Measurements from ENCODE around the gene ASB8. TPM values are rescaled to one million over a fixed set of nuclear protein-coding genes. Genes with fewer than 3 reads are reported as not detected.

The ASB8 gene
- total RNA-seq, 4 donors from 2014 or later = 32.1 to 40.9 (median 36.2) TPM

- Histone ChIP-seq H3K27me3 (no peaks in the 10 kb centered on the region), H3K36me3 (peaks cover 54 to 100% (median 96%) of the 10 kb centered on the region in 4 donors), H3K4me3 (no peak overlapping the region), H3K27ac (replicated peaks in 1 of 4) (no peak overlapping the region), H3K4me1 (no peaks in the 10 kb centered on the region), H3K9me3 (no peaks in the 10 kb centered on the region)
- no peak for DNase-seq (ENCODE audit: extremely low spot score)
- no peak for TF ChIP-seq POLR2AphosphoS5 (IDR thresholded peaks at IDR 0.05)
- TF ChIP-seq EP300 (IDR thresholded peaks at IDR 0.05) = no peak
- TF ChIP-seq CTCF (IDR thresholded peaks at IDR 0.05) = no peak
- no peak for TF ChIP-seq POLR2A (IDR thresholded peaks at IDR 0.05; ENCODE audit: low read depth)
- WGBS = 88% methylated on average over 2 of the region's 2 CpGs
- intact Hi-C loops (cut with DNase I) = no loop called here
Measured at GRCh38 chr12:48143898-48144297, 13.4 kb downstream of the ASB8 start.

DNA sequence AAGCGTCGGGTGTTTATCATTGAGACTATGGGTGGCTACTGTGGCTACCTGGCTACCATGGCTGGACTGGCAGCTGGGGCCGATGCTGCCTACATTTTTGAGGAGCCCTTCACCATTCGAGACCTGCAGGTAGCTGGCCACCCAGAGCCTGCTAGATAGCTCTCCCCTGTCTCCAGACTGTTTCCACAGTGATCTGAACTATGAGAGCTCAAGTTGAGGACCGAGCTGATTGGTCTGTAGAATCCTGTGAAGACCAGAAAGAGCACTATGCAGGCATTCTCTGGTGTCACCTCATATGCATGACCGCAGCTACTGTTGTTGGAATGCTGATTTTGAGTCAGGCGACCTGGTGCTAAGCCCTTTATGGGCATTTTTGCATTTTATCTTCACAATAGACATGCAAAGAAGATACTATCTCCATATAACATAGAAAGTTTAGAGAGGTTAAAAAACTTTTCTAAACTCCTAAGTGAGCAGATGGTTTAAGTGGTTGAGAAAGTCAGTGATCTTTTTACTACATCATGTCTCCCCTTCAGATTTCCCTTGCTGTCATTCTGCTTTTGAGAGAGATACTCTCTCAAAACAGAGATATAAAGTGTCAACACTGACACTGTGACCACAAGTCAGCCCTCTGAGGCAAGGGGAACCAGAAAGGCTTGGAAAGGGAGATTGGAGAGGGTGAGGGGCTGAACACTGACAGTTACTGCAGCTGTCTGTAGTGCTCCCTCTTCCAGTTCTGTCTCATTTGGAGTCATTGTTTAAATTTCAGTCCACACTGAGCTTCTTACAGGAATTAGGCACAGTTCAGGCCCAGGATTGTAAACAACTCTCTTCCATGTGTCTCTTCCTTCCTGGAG lies 14.3 kb downstream of the ASB8 start:
- Histone ChIP-seq H3K27me3 (no peaks in the 10 kb centered on the region), H3K9me3 (no peaks in the 10 kb centered on the region), H3K36me3 (peaks cover 52 to 100% (median 98%) of the 10 kb centered on the region in 4 donors), H3K4me1 (no peaks in the 10 kb centered on the region), H3K4me3 (no peak overlapping the region), H3K27ac (replicated peaks in 1 of 4) (no peak overlapping the region)
- no peak for DNase-seq (ENCODE audit: extremely low spot score)
- intact Hi-C loops (cut with DNase I) = no loop called here
- 76% methylated on average over 6 of the region's 7 CpGs for WGBS
- TF ChIP-seq EP300 (IDR thresholded peaks at IDR 0.05) = no peak
- no peak for TF ChIP-seq POLR2A (IDR thresholded peaks at IDR 0.05; ENCODE audit: low read depth)
- TF ChIP-seq POLR2AphosphoS5 (IDR thresholded peaks at IDR 0.05) = no peak
- no peak for TF ChIP-seq CTCF (IDR thresholded peaks at IDR 0.05)

GRCh38 chr12:48135027-48135426 lies 22.3 kb downstream of the ASB8 start:
- no peaks in the 10 kb centered on the region for H3K9me3 ChIP-seq
- intact Hi-C loops (cut with DNase I) = no loop called here
- no peak for DNase-seq (ENCODE audit: extremely low spot score)
- TF ChIP-seq POLR2A (IDR thresholded peaks at IDR 0.05; ENCODE audit: low read depth) = no peak
- no peak overlapping the region for H3K27ac ChIP-seq (replicated peaks in 1 of 4)
- peaks cover 0 to 6% (median 0%) of the 10 kb centered on the region in 4 donors for H3K4me1 ChIP-seq
- H3K4me3 ChIP-seq = no peak overlapping the region
- H3K36me3 ChIP-seq = peaks cover 52 to 100% (median 93%) of the 10 kb centered on the region in 4 donors
- WGBS = 95% methylated on average over 5 of the region's 5 CpGs
- H3K27me3 ChIP-seq = no peaks in the 10 kb centered on the region

DNA sequence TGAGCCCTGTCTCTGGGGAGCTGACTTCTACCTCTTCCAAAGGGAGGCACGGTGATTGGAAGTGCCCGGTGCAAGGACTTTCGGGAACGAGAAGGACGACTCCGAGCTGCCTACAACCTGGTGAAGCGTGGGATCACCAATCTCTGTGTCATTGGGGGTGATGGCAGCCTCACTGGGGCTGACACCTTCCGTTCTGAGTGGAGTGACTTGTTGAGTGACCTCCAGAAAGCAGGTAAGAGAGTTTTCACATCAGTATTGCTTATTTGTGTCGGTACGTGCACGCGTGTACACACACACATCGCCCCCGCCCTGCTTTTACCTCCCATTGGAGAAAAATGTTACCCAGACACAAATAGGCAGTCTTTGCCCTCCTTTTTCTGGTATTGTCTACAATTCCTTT lies 24.5 kb downstream of the ASB8 start:
- H3K4me1 ChIP-seq = peaks cover 0 to 6% (median 0%) of the 10 kb centered on the region in 4 donors
- no peak overlapping the region for H3K27ac ChIP-seq (replicated peaks in 1 of 4)
- no peak overlapping the region for H3K4me3 ChIP-seq
- 90% methylated on average over 14 of the region's 14 CpGs for WGBS
- no peaks in the 10 kb centered on the region for H3K9me3 ChIP-seq
- peaks cover 43 to 96% (median 83%) of the 10 kb centered on the region in 4 donors for H3K36me3 ChIP-seq
- no peak for TF ChIP-seq CTCF (IDR thresholded peaks at IDR 0.05)
- no peak for TF ChIP-seq POLR2A (IDR thresholded peaks at IDR 0.05; ENCODE audit: low read depth)
- TF ChIP-seq POLR2AphosphoS5 (IDR thresholded peaks at IDR 0.05) = no peak
- TF ChIP-seq EP300 (IDR thresholded peaks at IDR 0.05) = no peak
- intact Hi-C loops (cut with DNase I) = no loop called here
- H3K27me3 ChIP-seq = no peaks in the 10 kb centered on the region
- no peak for DNase-seq (ENCODE audit: extremely low spot score)

DNA sequence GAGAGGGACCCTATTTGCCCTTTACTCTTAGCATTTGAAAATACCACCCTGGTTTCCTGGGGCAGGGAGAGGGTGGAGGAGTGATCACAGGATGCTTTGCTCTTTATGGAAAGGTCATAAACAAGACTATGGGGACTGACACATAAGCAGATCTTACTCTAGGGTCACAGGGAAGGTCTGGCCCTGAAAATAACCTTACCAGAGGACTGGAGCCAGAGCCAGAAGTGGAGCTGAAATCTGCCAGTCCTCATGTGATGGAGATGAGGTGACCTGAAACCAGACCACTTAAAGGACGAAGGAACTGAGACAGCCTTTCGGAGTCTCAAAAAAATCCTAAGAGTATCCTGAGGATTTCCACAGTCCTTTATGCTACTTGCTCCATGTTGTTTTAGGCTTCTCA lies 25.8 kb downstream of the ASB8 start:
- intact Hi-C loops (cut with DNase I) = no loop called here
- WGBS = 93% methylated on average over 2 of the region's 2 CpGs

More for the DNA sequence above, 25.8 kb downstream of the ASB8 start:
- TF ChIP-seq CTCF (IDR thresholded peaks at IDR 0.05) (no peak), POLR2AphosphoS5 (IDR thresholded peaks at IDR 0.05) (no peak), EP300 (IDR thresholded peaks at IDR 0.05) (no peak), POLR2A (IDR thresholded peaks at IDR 0.05; ENCODE audit: low read depth) (no peak)
- peaks cover 0 to 19% (median 2%) of the 10 kb centered on the region in 4 donors for H3K4me1 ChIP-seq
- H3K27me3 ChIP-seq = no peaks in the 10 kb centered on the region
- H3K27ac ChIP-seq (replicated peaks in 1 of 4) = no peak overlapping the region
- H3K4me3 ChIP-seq = no peak overlapping the region
- DNase-seq (ENCODE audit: extremely low spot score) = no peak
- H3K9me3 ChIP-seq = no peaks in the 10 kb centered on the region
- H3K36me3 ChIP-seq = peaks cover 38 to 94% (median 81%) of the 10 kb centered on the region in 4 donors

Measured in esophagus muscularis mucosa (tissue), 4 donors.